ENCODE measurements around the gene ZNRF1.
"Not testable (repeated sequence)": the region's sequence is repeated elsewhere in the genome, so short reads cannot be mapped to it uniquely, and the experiment has no call there.

ZNRF1 gene

GRCh38 chr16:75116081-75116910 lies 117.5 kb downstream of the ZNRF1 start, which contains the start of gene LDHD:
Gene LDHD, minus strand, starts transcription at chr16:75116780. Its CDS starts 60 bp downstream, at chr16:75116720.
- TF ChIP-seq CTCF (conservative IDR thresholded peaks at IDR 0.05) = no peak
- no peak within 1 kb of the TSS; the same call in 1 of the 2 replicates for H3K27ac ChIP-seq

- no peak for TF ChIP-seq CTCF (conservative IDR thresholded peaks at IDR 0.05)
- H3K27ac ChIP-seq = no peak overlapping the region
These were observed 118.1 kb downstream of the ZNRF1 start for GRCh38 chr16:75116911-75117245.

- H3K27ac ChIP-seq = no peak overlapping the region
- no peak for TF ChIP-seq CTCF (conservative IDR thresholded peaks at IDR 0.05)
These were observed 120.2 kb downstream of the ZNRF1 start for GRCh38 chr16:75118943-75119539.

GRCh38 chr16:75120253-75120652 lies 121.4 kb downstream of the ZNRF1 start:
- H3K27ac ChIP-seq = no peak overlapping the region
- no peak for TF ChIP-seq CTCF (conservative IDR thresholded peaks at IDR 0.05)

- no peak for TF ChIP-seq CTCF (conservative IDR thresholded peaks at IDR 0.05)
These were observed 123.2 kb downstream of the ZNRF1 start for GRCh38 chr16:75121949-75122568.

GRCh38 chr16:75122609-75123008 lies 123.8 kb downstream of the ZNRF1 start:
- no peak overlapping the region for H3K27ac ChIP-seq
- TF ChIP-seq CTCF (conservative IDR thresholded peaks at IDR 0.05) = no peak

More at GRCh38 chr16:75121949-75122568, 123.2 kb downstream of the ZNRF1 start:
- no peak overlapping the region for H3K27ac ChIP-seq

GRCh38 chr16:75127713-75128415 lies 129.0 kb downstream of the ZNRF1 start:
- peak overlapping the region; percentile 28; the same call in 1 of the 2 replicates for H3K27ac ChIP-seq
- TF ChIP-seq CTCF (conservative IDR thresholded peaks at IDR 0.05) = no peak

- not testable (repeated sequence) for H3K27ac ChIP-seq
These were observed 130.8 kb downstream of the ZNRF1 start for GRCh38 chr16:75129421-75130149.

All from VCaP (cell line).